SH-SY5Y (cell line): ENCODE results near the gene STEAP1B.

Source experiments
- GATA2 ChIP-seq: IDR thresholded peaks from 2 replicates; pipeline ENCODE4 v1.6.1; 2011; ENCODE audit warnings: mild to moderate bottlenecking, low read depth, low read length
- GATA3 ChIP-seq: IDR thresholded peaks from 2 replicates; pipeline ENCODE4 v1.6.1; 2011; ENCODE audit warnings: low read depth, mild to moderate bottlenecking, low read length, moderate library complexity

GRCh38 chr7:22435720-22436119, 64.3 kb downstream of the STEAP1B start:
- no peak for TF ChIP-seq GATA3
- TF ChIP-seq GATA2, result no peak
